Psoas muscle (tissue), 8 donors: ENCODE data around the gene ZMIZ1. TPM values are rescaled to one million over a fixed set of nuclear protein-coding genes. Genes with fewer than 3 reads are reported as not detected.

Source experiments
- ATAC-seq, 4 donors: fragments of 200-7000 bp; cut with Tn5 transposase; one replicate each; pipeline ENCODE4 v1.9.1; 2020; ENCODE audit warnings: moderate library complexity in 3 of 4, mild to moderate bottlenecking in 2 of 4
- DNase-seq, 2 donors: peaks; one replicate each; pipeline ENCODE4 v3.0.0-alpha.2; 2020
- H3K27ac ChIP-seq: fragments of 200-600 bp; one replicate; pipeline ENCODE4 v1.8.0; 2022
- H3K27me3 ChIP-seq, 3 donors: fragments of 200-600 bp in 1 of 3; one replicate each; pipeline versions ENCODE4 v1.6.1 to v1.8.0; 2013 to 2022; ENCODE audit warnings: low read length in 2 of 3, mild to moderate bottlenecking in 2 of 3, moderate library complexity in 1 of 3; ENCODE audit not compliant: insufficient read depth in 3 of 3
- H3K36me3 ChIP-seq, 2 donors: fragments of 200-600 bp in 1 of 2; one replicate each; pipeline versions ENCODE4 v1.6.1 to v1.8.0; 2013 to 2022; ENCODE audit warnings: low read depth in 1 of 2, mild to moderate bottlenecking in 1 of 2, moderate library complexity in 1 of 2; ENCODE audit not compliant: insufficient read depth in 1 of 2
- H3K4me1 ChIP-seq: fragments of 200-600 bp; one replicate; pipeline ENCODE4 v1.8.0; 2022
- H3K4me3 ChIP-seq: fragments of 200-600 bp; one replicate; pipeline ENCODE4 v1.8.0; 2022; ENCODE audit warnings: mild to moderate bottlenecking
- H3K9me3 ChIP-seq: fragments of 200-600 bp; one replicate; pipeline ENCODE4 v1.8.0; 2022
- WGBS, 3 donors: extraction: QIAGEN DNeasy Blood & Tissue Kit; methylation state at CpG; one replicate each; pipeline versions ENCODE4 v1.1.6 to v1.1.7; 2013; 5-methylcytosine and 5-hydroxymethylcytosine counted together
- intact Hi-C, 2 donors: fragments of 100-400 bp; cut with DNase I; formaldehyde crosslinking; loops; one replicate each; pipeline versions ENCODE4 v1.11.0 to v1.14.2; 2022
- polyA plus RNA-seq, 3 donors: library from polyadenylated mRNA; stranded (reverse); fragments of 200-250 nt; gene quantifications; one replicate each; pipeline ENCODE4 v1.2.3, GENCODE V29; 2013
- total RNA-seq, 4 donors: library from RNA; stranded (reverse); fragmentation: NEBNext Ultra II Directional in 2 of 4; extraction: Animal tissue kit (Norgen Biotek cat#: 25700) in 2 of 4; gene quantifications; one replicate each; pipeline versions ENCODE4 v1.2.1 to v1.2.4, GENCODE V29; 2021 to 2023
- TF ChIP-seq, protein P1 (sequence below): fragments of 200-600 bp; IDR thresholded peaks from one replicate; pipeline ENCODE4 v1.8.0; 2022; ENCODE audit warnings: antibody characterized with exemption
- donor health status: healthy with polysubstance abuse.
- donor health status: DM: no; HTN: no; CAD: no; lungs with moderate emphysema.
- donor health status: Bipolar disorder and iron deficiency.
- donor health status: healthy.
- donor health status: DM: yes; HTN: yes; CAD: no.
- donor health status: DM: no; HTN: no; CAD: no.
- donor health status: DM: no; HTN: no; CAD: no.
- donor health status: DM: yes; HTN: yes; CAD: no.

ZMIZ1 gene
- total and polyA plus RNA-seq, 7 donors = 10.4 to 37.6 (median 30.0) TPM

DNA sequence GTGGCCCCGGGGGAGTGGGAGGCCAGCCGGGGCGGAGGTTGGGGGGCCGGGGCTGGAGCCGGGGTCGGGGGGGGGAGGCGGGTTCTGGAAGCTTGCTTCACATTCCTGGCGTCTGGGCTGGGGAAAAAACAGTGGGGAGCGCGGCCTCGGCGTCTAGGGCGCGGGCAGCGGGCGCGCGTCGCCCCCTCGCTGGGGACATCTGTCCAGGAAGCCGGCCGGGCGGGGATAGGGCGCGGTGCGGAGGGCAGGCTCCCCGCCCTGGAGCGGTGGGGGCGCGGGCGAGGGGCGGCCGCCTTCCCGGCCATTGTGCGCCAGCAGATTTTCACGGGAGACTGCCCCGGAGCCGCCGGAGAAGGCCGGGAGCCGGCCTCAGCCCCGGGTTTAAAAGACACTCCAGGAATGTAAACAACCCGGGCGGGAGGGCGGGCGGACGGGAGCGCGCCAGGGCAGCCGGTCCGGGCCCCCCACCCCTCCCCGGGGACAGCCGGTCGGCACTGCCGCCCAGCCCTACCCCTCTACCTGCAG lies 1.4 kb downstream of the ZMIZ1 start:
- H3K4me3 ChIP-seq = peak overlapping the region; percentile 94
- H3K4me1 ChIP-seq = peaks cover 43% of the 10 kb centered on the region
- TF ChIP-seq, protein P1, sequence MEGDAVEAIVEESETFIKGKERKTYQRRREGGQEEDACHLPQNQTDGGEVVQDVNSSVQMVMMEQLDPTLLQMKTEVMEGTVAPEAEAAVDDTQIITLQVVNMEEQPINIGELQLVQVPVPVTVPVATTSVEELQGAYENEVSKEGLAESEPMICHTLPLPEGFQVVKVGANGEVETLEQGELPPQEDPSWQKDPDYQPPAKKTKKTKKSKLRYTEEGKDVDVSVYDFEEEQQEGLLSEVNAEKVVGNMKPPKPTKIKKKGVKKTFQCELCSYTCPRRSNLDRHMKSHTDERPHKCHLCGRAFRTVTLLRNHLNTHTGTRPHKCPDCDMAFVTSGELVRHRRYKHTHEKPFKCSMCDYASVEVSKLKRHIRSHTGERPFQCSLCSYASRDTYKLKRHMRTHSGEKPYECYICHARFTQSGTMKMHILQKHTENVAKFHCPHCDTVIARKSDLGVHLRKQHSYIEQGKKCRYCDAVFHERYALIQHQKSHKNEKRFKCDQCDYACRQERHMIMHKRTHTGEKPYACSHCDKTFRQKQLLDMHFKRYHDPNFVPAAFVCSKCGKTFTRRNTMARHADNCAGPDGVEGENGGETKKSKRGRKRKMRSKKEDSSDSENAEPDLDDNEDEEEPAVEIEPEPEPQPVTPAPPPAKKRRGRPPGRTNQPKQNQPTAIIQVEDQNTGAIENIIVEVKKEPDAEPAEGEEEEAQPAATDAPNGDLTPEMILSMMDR = no peak
- H3K27me3 ChIP-seq = no peaks in the 10 kb centered on the region
- no peaks in the 10 kb centered on the region for H3K9me3 ChIP-seq
- peak; percentile 72 to 79 for DNase-seq
- H3K27ac ChIP-seq = peak overlapping the region; percentile 97
- intact Hi-C loops = loop anchor here (2.0 to 5.0 kb wide), 3 partner anchors 77 to 122 kb away; no protein-coding TSS in a partner anchor
- 0 to 1% (median 0%) methylated on average over 19 to 55 of the region's 55 CpGs for WGBS, 3 donors
- ATAC-seq = peak; percentile 0 to 14 (median 9)
- H3K36me3 ChIP-seq = no peaks in the 10 kb centered on the region

GRCh38 chr10:79070606-79071395 lies 2.0 kb downstream of the ZMIZ1 start:
- no peaks in the 10 kb centered on the region for H3K9me3 ChIP-seq
- DNase-seq (peak; percentile 95 to 97), ATAC-seq (peak; percentile 52 to 79 (median 78))
- no peaks in the 10 kb centered on the region for H3K36me3 ChIP-seq
- WGBS, 3 donors = 1 to 2% (median 2%) methylated on average over 24 to 32 of the region's 32 CpGs
- H3K27ac ChIP-seq = peak overlapping the region; percentile 97
- no peaks in the 10 kb centered on the region for H3K27me3 ChIP-seq
- intact Hi-C loops = loop anchor here (2.0 to 5.0 kb wide), 3 partner anchors 76 to 122 kb away; no protein-coding TSS in a partner anchor
- peaks cover 48% of the 10 kb centered on the region for H3K4me1 ChIP-seq
- TF ChIP-seq, protein P1 = no peak
- H3K4me3 ChIP-seq = peak overlapping the region; percentile 94

DNA sequence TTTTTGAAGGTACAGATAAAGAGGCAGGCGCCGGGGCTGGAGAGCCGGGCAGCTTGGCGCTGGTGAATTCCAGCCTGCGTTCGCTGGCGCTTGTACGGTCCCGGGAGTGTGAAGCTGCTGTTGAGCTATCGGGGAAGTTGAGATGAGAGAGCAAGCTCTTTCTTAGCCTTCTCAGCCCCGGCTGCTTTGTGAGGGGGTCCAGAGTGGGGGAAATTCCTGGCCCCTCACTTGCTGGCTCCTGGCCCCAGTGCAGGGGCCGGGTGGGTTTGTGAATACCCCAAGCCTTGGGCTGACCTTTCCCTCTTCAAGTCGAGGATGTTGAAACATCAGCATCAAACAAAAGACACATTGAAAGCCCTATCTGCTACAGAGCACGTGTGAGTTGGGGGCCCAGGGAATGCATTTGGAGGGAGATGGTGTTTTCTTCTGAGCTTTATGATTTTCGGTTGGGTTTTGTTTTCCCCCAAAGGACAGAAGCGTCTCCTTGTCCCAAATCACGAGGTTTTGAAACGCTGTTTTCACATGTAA lies 2.7 kb downstream of the ZMIZ1 start:
- peak overlapping the region; percentile 97 for H3K27ac ChIP-seq
- TF ChIP-seq, protein P1 = no peak
- H3K4me1 ChIP-seq = peaks cover 55% of the 10 kb centered on the region
- no peaks in the 10 kb centered on the region for H3K27me3 ChIP-seq
- H3K9me3 ChIP-seq = no peaks in the 10 kb centered on the region
- no peak for DNase-seq
- intact Hi-C loops = loop anchor here (2.0 to 5.0 kb wide), 3 partner anchors 76 to 121 kb away; no protein-coding TSS in a partner anchor
- no peak for ATAC-seq
- H3K4me3 ChIP-seq = peak overlapping the region; percentile 94
- WGBS, 3 donors = 10 to 16% (median 14%) methylated on average over 18 of the region's 18 CpGs
- H3K36me3 ChIP-seq = no peaks in the 10 kb centered on the region

DNA sequence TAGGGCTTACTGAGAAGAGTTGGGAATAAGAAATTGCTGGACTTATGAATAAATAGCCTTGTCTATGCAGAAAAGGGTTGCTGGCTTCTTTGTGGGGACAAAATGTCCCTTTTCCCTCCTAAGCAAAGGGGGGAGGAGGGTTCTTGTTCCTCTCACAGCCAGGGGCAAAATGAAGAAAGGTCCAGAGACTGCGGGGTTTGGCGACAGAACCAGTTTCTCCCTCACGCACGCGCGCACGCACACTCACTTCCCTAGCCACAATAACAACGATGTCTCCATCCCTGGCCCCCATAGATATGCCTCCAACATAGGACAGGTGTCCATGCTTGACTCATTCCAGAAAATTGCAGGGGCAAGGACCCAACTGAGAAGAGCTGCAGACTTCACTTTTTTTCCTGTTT lies 3.3 kb downstream of the ZMIZ1 start:
- H3K27me3 ChIP-seq = no peaks in the 10 kb centered on the region
- no peak overlapping the region for H3K27ac ChIP-seq
- H3K4me3 ChIP-seq = peak overlapping the region; percentile 94
- DNase-seq = no peak
- TF ChIP-seq, protein P1 = no peak
- intact Hi-C loops = loop anchor here (5.0 kb wide), 2 partner anchors 75 to 120 kb away; no protein-coding TSS in a partner anchor
- H3K9me3 ChIP-seq = no peaks in the 10 kb centered on the region
- ATAC-seq = no peak
- H3K36me3 ChIP-seq = no peaks in the 10 kb centered on the region
- H3K4me1 ChIP-seq = peaks cover 59% of the 10 kb centered on the region
- 52 to 67% (median 65%) methylated on average over 8 of the region's 8 CpGs for WGBS, 3 donors
